Activated T-cell treated with anti-CD3 and anti-CD28 coated beads for 1 hour (primary cell): ENCODE results near the gene MNS1.
A peak's percentile ranks its signal among the peaks of the same experiment; 100 is the strongest.
"Not testable (repeated sequence)": the region's sequence is repeated elsewhere in the genome, so short reads cannot be mapped to it uniquely, and the experiment has no call there.

ENCODE experiments used
- DNase-seq: peaks from one replicate; pipeline ENCODE4 v3.0.0-alpha.2; 2020; ENCODE audit warnings: low read depth

Gene MNS1, protein sequence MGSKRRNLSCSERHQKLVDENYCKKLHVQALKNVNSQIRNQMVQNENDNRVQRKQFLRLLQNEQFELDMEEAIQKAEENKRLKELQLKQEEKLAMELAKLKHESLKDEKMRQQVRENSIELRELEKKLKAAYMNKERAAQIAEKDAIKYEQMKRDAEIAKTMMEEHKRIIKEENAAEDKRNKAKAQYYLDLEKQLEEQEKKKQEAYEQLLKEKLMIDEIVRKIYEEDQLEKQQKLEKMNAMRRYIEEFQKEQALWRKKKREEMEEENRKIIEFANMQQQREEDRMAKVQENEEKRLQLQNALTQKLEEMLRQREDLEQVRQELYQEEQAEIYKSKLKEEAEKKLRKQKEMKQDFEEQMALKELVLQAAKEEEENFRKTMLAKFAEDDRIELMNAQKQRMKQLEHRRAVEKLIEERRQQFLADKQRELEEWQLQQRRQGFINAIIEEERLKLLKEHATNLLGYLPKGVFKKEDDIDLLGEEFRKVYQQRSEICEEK

DNA sequence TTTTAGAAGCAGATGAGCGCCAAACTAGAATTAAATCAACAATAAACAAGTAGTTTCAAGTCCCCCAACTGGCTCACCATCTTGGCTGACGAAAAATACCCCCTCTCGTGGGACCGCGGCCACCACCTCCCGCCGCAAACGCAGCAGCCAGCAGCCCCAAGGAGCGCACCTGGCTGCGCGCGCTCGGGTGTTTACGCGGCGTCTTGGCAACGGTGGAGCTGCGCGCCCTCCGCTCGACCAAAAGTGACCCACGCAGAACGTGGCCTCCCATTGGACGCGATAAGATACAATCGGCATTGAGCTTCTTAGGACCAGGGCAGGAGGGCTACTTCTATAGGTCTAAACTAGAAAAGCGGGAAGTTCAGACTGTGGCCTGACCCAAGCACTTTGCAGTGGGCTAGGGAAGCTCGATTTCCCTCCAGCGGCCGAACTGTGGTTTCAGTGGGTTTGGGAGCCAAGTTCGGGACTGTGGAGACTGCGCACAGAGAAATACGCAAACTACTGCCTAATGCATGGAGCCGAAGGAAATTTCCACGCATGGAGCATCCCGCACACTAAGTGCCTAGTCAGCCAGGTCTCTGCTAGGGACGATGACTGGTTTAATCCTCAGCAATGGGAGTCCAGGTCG, at the start of gene MNS1:
Gene MNS1 (minus strand): TSS at position 245 of the 628 bp plus-strand sequence. CDS start 165 bp downstream, at position 80.
- DNase-seq: peak; percentile 9

DNA sequence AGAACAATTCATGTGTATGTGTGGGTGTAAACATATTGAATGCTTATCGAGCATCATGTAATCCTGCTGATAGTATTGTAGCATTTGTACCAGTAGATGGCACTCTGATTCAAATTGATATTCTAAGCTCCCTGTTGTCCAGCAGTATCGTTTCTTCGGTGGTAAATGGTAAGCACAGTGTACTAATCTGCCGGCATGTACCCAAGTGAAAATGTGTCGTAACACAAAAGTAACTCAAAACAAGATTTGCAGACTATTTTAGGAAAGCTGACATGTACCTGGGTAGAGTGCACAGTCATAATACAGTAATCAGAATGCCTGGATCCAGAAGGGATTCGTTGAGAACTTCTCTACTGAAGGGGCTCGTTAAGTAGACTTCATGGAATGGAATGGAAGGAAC, 31.7 kb upstream of the MNS1 start:
- DNase-seq: no peak

DNA sequence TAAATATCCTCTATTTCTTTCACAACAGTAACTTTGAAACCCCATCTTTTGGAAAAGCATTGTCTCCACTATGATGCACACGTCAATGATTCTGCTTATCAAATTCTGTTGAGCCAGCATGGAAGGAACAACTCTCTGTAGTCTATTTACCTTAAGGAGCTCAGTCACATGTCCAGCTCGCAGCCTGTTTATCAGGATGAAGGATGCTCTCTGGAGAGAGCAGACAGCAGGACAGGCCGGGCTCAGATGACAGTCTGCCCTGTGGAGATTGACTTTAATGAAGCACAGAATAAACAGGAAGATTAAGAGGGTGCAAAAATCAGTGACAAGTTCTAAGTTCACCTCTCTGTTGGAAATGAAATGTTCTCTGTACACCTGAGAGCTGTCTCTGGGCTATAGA, 30.6 kb upstream of the MNS1 start:
- no peak for DNase-seq

DNA sequence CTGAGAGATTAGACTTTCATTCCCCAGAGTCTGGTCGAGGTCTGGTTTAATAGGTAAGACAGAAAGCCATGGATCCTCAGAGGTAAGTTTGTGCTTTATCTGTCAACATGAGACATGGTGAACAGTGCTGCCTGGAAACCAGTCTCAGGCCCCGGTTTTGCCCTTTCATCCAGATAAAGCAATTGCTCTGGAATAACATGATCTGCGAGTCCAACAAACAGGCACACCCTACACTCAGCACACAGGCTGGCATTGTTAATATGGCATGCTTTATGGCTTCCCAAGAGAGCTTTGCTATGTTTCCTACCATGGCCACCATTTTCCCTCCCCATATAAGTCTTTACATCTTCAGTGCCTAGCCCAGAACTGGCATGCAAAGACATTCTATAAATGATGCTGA, 30.1 kb upstream of the MNS1 start:
- DNase-seq: no peak

DNA sequence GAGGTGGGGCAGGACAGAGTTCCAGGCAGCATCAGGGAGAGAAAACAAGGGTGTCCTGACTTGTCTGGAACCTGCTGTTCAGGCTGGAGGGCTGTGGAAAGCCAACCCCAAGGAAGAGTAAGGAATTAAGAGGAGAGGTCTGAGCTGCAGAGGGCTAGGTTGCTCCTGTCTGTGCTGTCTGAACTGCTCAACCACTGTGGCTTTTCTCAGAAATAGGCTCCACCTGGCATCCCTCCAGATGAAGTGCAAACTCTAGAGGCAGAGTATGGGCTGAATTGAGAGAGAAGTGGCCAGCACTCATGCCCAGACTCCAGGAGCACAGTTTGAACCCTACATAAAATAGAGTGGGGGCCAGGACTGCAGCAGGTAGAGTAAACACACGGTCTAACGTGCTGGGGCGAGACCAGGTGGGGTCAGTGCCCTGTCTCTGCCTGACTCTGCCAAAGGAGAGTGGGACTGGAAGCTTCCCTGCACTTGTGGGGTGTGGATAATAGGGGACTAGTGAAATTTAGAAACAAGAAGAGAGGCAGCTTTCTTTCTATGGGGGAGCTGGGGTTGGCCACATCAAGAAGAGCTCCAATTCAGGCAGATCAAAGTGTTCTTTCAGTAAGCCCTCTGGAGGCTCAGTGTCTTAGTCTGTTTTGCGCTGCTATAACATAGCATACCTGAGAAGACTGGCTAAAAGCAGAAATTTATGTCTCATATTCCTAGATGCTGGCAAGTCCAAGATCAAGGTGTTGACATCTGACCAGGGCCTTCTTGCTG, 28.0 kb upstream of the MNS1 start:
- no peak for DNase-seq

DNA sequence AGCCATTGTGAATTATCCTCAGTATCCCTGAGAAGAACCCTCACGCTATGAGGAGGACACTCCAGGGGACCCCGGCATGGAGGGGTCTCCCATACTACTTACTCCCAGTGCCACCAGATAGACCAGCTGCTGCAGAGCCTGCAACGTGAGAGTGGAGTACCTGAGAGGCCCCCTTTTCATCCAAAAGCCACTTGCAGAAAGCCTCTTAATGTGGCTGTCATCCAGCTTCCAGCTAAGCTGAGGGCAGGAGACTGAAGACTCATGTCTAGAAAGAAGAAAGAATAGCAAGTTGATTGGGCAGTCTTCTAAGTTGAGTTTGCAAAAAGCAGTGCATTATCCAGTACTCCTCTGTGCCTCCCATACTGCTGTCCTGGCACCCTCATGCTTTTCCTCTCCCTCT, 27.3 kb upstream of the MNS1 start:
- DNase-seq: no peak

DNA sequence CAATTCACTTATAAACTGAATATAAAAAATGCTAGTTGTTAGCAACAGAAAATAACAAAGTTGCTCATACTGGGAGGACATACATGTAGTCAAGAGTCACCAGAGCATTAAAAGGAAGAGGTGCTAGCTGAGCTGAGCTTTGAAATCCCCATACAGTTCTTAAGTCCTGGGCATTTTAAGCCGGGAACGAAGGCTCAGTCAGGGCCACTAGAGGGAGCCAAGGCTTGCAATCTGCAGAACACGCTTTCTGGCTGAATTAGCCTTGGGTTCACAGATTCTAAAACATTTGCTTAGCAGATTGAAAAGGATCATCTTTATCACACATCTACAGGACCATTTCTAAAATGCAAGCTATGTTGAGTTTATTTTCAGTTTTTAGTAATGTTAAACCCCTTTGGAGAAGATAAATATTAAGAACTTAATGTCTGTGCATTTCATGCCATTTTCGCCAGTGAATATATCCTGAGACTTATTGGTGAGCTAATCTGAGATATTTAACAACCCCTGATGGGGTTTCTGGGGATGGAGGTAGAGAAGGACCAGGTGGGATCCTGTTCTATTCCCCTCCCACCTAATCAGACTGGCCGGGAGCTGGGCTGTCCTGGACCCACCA, 26.3 kb upstream of the MNS1 start:
- peak; percentile 25 for DNase-seq

DNA sequence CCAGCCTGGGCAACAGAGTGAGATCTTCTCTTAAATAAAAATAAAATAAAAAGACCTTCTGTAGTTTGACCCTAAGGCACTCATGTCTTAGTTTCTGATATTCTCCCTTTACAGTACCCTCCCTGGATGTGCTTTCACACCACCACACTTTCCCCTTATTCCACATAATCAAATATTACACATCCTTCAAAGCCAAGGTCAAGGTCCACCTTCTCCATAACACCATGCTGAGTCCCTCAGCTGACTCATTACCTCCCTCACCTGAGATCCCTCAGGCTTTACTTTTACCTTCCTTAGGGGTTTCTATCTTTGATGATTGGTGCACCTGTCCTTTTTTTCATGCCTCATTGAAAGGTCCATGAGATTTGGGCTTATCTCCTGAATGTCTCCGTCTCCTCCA, 25.5 kb upstream of the MNS1 start:
- no peak for DNase-seq

DNA sequence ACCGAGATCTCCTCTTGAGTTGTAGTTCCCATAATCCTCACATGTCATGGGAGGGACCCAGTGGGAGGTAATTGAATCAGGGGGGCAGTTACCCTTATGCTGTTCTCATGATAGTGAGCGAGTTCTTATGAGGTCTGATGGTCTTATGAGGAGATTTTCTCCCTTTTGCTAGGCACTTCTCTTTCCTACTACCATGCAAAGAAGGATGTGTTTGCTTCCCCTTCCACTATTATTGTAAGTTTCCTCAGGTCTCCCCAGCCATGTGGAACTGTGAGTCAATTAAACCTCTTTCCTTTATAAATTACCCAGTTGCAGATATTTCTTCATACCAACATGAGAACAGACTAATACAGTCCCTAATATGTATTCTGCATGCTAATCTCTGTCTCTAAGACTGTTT, 21.3 kb upstream of the MNS1 start:
- not testable (repeated sequence) for DNase-seq

DNA sequence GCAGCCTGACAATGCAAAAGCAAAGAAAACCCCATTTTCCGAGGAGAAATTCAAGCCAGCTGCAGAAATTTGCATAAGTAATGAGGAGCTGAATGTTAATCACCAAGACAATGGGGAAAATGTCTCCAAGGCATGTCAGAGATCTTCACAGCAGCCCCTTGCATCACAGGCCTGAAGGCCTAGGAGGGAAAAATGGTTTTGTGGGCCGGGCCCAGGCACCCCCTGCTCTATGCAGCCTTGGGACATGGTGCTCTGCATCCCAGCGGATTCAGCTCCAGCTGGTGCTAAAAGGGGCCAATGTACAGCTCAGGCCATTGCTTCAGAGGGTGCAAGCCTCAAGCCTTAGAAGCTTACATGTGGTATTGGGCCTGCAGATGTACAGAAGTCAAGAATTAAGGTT, 20.5 kb upstream of the MNS1 start:
- DNase-seq: not testable (repeated sequence)

DNA sequence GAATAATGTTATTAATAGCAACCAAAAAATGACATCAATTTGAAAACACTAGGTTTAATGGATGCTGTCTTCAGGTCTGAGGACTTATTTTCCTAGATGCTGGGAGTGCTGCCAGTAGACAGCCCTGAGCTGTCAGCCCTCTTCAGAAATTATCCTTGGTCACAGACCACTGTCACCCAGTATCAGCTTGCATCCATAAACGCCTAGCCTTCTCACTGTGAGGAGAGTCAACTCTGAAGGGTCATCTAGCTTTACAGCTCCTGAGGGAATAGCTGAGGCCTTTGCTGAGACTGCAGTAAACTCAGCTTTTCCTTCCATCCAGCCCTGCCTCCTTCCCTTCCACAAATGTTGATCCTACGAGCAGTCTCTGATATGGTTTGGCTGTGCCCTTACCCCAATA, 19.4 kb upstream of the MNS1 start:
- DNase-seq: no peak

DNA sequence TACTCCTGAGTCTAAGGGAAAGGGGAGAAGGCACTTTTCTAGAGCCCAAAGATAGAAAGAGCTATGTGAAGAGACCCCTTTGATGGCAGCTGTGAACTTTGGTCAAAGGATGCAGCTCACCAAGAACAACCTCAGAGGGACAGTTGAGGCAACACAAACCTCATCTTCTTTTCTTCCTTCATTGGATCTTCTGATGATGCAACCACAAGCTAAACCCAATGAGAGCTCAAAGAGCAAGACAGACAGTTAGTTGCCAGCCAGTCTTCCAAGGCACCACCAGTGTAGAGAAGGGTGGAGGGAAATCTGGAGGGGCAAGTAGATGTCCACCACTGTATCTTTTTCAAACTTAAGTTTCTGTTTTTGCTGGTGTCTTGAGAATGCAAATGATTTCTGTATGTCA, 10.4 kb upstream of the MNS1 start:
- DNase-seq: no peak

DNA sequence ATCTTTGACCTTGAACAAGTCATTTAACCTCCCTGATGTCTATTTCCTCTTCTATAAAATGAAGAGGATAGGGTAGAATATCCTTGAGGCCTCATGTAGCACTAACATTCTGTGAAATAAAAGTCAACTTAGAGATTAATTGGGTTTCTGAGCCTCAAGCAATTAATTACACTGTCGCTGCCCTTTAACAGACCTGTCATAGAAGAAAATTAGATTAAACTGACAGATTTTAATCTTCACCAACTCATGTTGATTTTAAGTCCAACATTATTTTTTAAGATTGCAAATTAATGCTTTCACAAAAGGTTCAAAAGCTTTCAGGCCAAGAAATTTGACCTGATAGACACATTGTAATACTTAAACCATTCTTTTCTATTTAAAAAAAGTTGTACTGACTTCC, 8.1 kb upstream of the MNS1 start:
- no peak for DNase-seq

DNA sequence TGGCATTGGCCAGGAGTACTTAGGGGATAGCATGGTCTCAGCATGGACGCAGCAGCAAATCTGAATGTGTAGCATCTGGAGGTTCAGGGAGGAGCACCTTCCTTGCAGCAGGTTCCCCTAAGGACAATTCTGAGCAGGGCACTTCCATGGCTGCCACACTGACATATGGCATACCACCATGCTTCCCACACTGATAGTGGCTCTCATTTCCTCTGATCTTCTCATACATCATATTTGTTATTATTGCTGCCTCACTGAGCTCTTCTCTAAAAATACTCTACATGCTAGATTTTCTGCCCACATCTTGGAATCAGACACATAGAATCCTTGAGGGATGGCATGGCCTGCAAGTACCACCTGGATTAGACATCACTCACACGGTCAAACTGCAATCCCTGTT, 7.3 kb upstream of the MNS1 start:
- no peak for DNase-seq

DNA sequence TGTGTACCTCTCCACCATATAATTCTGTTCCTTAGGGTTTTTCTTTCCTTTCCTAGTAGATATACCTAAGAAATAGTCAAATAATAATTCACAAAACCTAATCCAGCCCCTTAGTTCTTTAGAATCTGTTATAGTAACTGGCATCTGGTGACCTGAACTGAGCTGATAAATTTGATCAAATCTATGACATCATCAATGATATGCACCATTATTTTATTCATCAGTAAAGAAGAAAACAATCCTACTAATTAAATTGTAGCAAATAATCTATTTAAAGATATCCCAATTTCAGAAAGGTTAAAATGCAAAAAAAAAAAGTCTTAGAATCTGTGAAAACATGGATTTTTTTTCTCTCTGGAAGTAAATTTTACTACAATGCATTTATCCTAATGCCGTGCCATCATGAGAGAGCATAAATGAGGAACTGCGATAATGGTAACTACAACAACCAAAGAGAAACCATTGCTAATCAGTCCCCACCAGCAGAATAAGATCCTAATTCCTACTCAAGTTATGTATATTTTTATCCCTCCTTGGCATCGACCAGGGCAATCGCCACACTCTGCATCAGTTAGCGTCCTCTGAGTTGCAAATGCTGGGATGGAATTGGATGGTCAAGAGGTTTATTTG, 6.6 kb upstream of the MNS1 start:
- no peak for DNase-seq

DNA sequence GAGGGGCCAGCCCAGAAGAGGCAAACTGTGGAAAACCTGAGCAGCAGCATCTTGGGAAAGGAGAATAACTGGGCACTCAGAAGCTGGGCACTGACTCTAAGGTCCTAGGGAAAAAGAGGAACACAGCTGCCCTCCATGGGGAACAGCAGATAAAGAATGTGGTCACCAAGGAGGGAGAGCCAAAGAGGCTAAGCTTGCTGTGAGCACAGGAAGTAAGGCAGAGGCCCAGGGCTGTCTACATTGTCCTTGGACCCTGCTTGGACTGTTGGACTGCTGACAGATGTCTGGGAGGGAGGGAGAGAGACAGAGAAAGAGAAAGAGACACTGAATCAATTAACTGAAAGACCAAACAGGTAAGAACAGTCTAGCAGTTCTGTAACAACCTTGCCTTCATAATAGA, 4.5 kb upstream of the MNS1 start:
- no peak for DNase-seq

DNA sequence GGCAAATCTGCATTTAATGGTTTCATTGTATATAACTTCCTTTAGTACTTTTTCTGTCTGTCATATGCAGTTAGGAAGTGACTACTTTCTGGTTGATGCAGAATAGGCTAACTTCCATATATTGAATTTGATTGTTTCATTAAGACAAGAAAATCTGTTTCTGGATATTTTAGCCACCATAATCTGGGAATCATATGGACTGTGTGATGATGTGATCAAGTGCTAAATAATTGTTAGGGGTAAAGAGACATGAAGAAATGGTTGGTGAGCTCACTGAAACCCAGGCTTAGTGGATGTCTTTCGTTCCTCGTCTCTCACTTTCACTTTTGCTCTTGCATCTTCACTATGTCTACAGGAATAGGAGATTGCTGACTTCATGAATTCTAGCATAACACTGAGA, 3.5 kb upstream of the MNS1 start:
- DNase-seq: no peak

DNA sequence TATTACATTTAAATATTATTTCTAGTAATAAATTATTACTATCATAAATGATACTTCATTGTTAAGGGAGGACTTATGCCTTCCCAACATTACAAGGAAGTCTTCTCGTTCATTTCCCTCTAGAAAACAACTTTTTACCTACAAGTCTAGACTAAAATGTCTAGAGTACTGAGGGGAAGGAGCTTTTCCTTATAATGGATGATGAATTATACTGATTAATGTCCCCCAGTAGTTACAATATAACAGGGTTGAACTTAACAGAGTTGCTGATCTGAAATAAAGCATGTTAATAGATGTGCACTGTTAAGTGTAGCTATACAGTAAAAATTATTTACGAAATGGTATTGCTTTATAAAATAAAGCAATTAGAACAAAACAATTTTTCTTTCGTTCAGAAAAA, 2.7 kb upstream of the MNS1 start:
- DNase-seq: no peak

DNA sequence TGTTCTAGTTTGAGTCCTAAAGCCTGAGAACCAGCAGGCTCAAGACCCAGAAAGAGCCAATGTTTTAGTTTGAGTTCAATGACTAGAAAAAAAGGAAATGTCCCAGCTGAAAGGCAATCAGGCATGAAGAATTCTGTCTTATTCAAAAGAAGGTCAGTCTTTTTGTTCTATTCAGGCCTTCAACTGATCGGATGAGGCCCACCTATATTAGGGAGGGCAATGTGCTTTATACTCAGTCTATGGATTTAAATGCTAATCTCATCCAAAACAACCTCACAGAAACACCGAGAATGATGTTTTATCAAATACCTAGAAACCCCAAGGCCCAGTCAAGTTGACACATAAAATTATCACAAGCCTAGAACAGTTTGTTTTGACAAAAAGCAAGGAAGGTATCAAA, 4.0 kb downstream of the MNS1 start:
- DNase-seq: no peak

DNA sequence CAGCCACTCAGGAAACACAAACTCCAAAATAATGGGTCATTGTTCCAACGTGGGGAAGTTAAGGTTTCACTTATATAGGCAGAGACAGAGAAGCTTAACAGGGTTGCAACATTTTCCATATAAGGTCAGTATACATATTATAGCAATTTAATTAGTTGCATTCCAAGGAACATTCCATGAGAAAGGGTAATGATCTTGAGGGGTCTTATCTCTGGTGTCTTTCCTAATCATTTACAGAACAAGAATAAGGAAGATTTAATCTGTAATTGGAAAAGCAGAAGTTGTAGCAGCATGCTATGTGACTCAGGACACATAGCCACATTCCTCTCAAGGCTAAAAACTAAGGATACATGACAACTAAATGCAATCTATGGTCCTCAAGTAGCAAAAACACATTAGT, 4.9 kb downstream of the MNS1 start:
- DNase-seq: no peak

DNA sequence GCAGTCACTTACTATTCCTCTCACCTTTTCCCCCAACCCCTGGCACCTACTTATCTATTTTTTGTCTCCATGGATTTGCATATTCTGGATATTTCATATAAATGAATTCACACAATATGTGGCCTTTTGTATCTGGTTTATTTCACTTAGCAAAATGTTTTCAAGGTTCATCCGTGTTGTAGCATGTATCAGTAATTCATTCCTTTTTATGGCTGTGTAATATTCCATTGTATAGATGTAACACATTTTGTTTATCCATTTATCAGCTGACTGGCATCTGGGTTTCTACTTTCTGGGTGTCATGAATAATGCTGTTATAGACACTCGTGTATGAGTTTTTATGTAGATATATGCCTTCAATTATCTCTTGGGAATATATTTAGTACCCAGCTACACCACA, 5.8 kb downstream of the MNS1 start:
- DNase-seq: no peak

DNA sequence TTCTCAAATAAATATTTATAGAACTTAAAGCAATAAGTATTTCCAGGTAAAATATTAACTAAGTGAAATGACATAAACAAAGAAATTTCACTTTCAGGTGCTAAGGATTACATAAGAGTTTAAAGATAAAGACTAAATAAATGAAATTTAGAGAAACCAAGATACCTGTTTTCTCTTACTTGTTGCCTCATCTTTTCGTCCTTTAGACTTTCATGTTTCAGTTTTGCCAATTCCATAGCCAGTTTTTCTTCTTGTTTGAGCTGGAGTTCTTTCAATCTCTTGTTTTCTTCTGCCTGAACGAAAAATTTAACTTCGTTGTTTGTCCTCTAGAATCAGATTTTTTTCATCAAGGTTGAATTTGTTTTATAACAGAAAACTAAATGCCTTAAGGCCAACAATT, 8.7 kb downstream of the MNS1 start:
- DNase-seq: no peak
